PC-3 (cell line): Measurements from ENCODE around the gene CPEB2. TPM values are rescaled to one million over a fixed set of nuclear protein-coding genes. Genes with fewer than 3 reads are reported as not detected.

Source experiments
- ATAC-seq: fragments of 200-7000 bp; cut with Tn5 transposase; 2 replicates; pipeline ENCODE4 v1.9.1; 2020; ENCODE audit warnings: mild to moderate bottlenecking, moderate library complexity
- BruUV-seq: library from RNA; stranded (reverse); fragments of 400-500 nt; replicated peaks from 2 replicates; lab custom pipeline; 2021; lab: Mats Ljungman, UMichigan
- CTCF ChIA-PET: fragments of 300-600 bp; sonication (Branson Sonifier 250); formaldehyde crosslinking; loops from one replicate; lab custom pipeline; 2022; ENCODE audit warnings: antibody characterized with exemption; lab: Charles Lee
- POLR2A ChIA-PET: fragments of 300-600 bp; sonication (Branson Sonifier 250); formaldehyde crosslinking; loops from one replicate; lab custom pipeline; 2022; ENCODE audit warnings: antibody characterized with exemption; ENCODE audit not compliant: unreplicated experiment; lab: Charles Lee
- DNase-seq: peaks from one replicate; pipeline ENCODE4 v3.0.0-alpha.2; 2015
- H2AFZ ChIP-seq: fragments of 300-600 bp; sonication (generic); 2 replicates; pipeline ENCODE4 v1.6.0; 2016; ENCODE audit warnings: antibody characterized with exemption, low read length
- H3F3A ChIP-seq: fragments of 300-600 bp; sonication (generic); one replicate; pipeline ENCODE4 v1.6.0; 2017; ENCODE audit warnings: antibody characterized with exemption, low read length, control low read depth, mild to moderate bottlenecking; ENCODE audit not compliant: unreplicated experiment
- H3K27ac ChIP-seq: fragments of 300-600 bp; sonication (generic); 2 replicates; pipeline ENCODE4 v1.5.1; 2016; ENCODE audit warnings: mild to moderate bottlenecking, low read length
- H3K27me3 ChIP-seq: fragments of 300-600 bp; sonication (generic); 2 replicates; pipeline ENCODE4 v1.6.1; 2016; ENCODE audit warnings: low read length, mixed read lengths
- H3K36me3 ChIP-seq: fragments of 300-600 bp; sonication (generic); 2 replicates; pipeline ENCODE4 v1.6.1; 2016; ENCODE audit warnings: low read depth, mixed run types, low read length, mixed read lengths
- H3K4me1 ChIP-seq: fragments of 300-600 bp; sonication (generic); 2 replicates; pipeline ENCODE4 v1.5.1; 2016; ENCODE audit warnings: low read length; ENCODE audit not compliant: insufficient read depth
- H3K4me2 ChIP-seq: fragments of 300-600 bp; sonication (generic); 2 replicates; pipeline ENCODE4 v1.6.0; 2016; ENCODE audit warnings: low read length
- H3K4me3 ChIP-seq: fragments of 300-600 bp; sonication (generic); 2 replicates; pipeline ENCODE4 v1.5.1; 2016; ENCODE audit warnings: mild to moderate bottlenecking, low read length, mixed read lengths
- H3K79me2 ChIP-seq: fragments of 300-600 bp; sonication (generic); 2 replicates; pipeline ENCODE4 v1.6.1; 2017; ENCODE audit warnings: low read length, mixed read lengths
- H3K9ac ChIP-seq: fragments of 300-600 bp; sonication (generic); 2 replicates; pipeline ENCODE4 v1.6.0; 2016; ENCODE audit warnings: mild to moderate bottlenecking, low read length
- H3K9me2 ChIP-seq: fragments of 300-600 bp; sonication (generic); replicated peaks from 2 replicates; pipeline ENCODE4 v1.6.1; 2016; ENCODE audit warnings: mixed run types, low read length, mixed read lengths
- H3K9me3 ChIP-seq: fragments of 300-600 bp; sonication (generic); 2 replicates; pipeline ENCODE4 v1.6.1; 2016; ENCODE audit warnings: low read length, mixed read lengths
- H4K20me1 ChIP-seq: fragments of 300-600 bp; sonication (generic); 2 replicates; pipeline ENCODE4 v1.6.1; 2016; ENCODE audit warnings: low read length, mixed read lengths
- CTCF ChIP-seq: fragments of 300-600 bp; sonication (generic); conservative IDR thresholded peaks from 2 replicates; pipeline ENCODE4 v1.5.1; 2017; ENCODE audit warnings: antibody characterized with exemption, low read depth, mild to moderate bottlenecking, low read length
- EZH2 ChIP-seq: fragments of 300-600 bp; sonication (generic); IDR thresholded peaks from one replicate; pipeline ENCODE4 v1.6.1; 2017; ENCODE audit warnings: antibody characterized with exemption, mild to moderate bottlenecking, low read length; ENCODE audit not compliant: unreplicated experiment
- EZH2phosphoT487 ChIP-seq: fragments of 300-600 bp; sonication (generic); IDR thresholded peaks from 2 replicates; pipeline ENCODE4 v1.6.1; 2018; ENCODE audit warnings: mild to moderate bottlenecking, antibody characterized with exemption, low read length, borderline replicate concordance
- intact Hi-C: fragments of 100-400 bp; cut with micrococcal nuclease; formaldehyde crosslinking; loops from 2 replicates; pipeline ENCODE4 v1.9.0; 2023
- total RNA-seq: library from RNA; depleted of rRNA; stranded (reverse); fragments of >200 nt; gene quantifications from 2 replicates; pipeline ENCODE4 v1.2.3, GENCODE V29; 2014

CPEB2 gene
- total RNA-seq, 1 experiment from 2014 or later: 1.8 TPM

DNA sequence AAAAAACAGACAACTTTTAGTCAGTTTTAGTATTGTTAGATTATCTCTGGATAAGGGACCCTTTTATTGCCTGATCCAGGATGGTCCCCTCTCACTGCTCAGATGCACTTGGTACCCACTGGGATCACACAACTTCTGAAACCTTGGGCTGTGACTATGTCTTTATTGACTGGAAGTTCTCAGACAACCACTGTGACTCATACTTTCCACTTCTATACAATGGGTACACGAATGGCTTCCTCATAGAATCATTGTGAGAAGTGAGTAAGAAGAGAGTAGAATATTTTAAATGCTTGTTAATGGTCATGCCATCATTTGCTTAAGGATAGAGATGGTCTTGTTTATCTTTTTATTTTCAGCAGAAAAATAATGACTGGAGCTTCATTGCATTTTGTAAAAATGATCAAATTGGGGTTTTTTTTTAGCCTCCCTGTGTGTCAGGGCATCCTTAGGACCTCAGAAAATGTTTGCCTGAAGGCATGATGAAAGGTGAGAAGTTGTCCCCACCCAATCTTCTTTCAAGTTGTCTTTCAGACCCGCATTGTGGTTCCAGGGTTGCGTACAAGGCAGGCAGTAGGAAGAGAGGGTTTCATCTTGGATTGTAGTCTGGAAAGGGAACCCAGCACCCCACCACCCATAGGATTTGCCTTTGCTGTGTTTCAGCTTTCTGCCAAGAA is 115.1 kb downstream of the CPEB2 start:
- no peak overlapping the region for H3K4me3 ChIP-seq
- H3K4me1 ChIP-seq: no peaks in the 10 kb centered on the region
- no peaks in the 10 kb centered on the region for H3F3A ChIP-seq
- H3K79me2 ChIP-seq: no peaks in the 10 kb centered on the region
- no TSS peak for BruUV-seq
- H3K9me2 ChIP-seq: no peaks in the 10 kb centered on the region
- no peak overlapping the region for H3K9ac ChIP-seq
- no peaks in the 10 kb centered on the region for H3K9me3 ChIP-seq
- H3K36me3 ChIP-seq: no peaks in the 10 kb centered on the region
- H2AFZ ChIP-seq: no peak overlapping the region
- ATAC-seq (no peak), DNase-seq (no peak)
- H3K27ac ChIP-seq: no peak overlapping the region
- no peaks in the 10 kb centered on the region for H3K27me3 ChIP-seq
- H3K4me2 ChIP-seq: no peak overlapping the region
- POLR2A ChIA-PET: no interaction called here
- TF ChIP-seq CTCF (no peak), EZH2 (no peak), EZH2phosphoT487 (no peak)
- CTCF ChIA-PET: no interaction called here
- intact Hi-C loops: no loop called here
- H4K20me1 ChIP-seq: no peaks in the 10 kb centered on the region

- CTCF ChIA-PET: no interaction called here
- BruUV-seq: no TSS peak
- H3F3A ChIP-seq: no peaks in the 10 kb centered on the region
- H3K9me2 ChIP-seq: no peaks in the 10 kb centered on the region
- H3K9ac ChIP-seq: no peak overlapping the region
- no peak overlapping the region for H2AFZ ChIP-seq
- H3K27me3 ChIP-seq: no peaks in the 10 kb centered on the region
- H3K4me3 ChIP-seq: no peak overlapping the region
- no peaks in the 10 kb centered on the region for H3K36me3 ChIP-seq
- DNase-seq (no peak), ATAC-seq (no peak)
- no peaks in the 10 kb centered on the region for H3K4me1 ChIP-seq
- H4K20me1 ChIP-seq: no peaks in the 10 kb centered on the region
- TF ChIP-seq EZH2: no peak
- TF ChIP-seq CTCF: no peak
- TF ChIP-seq EZH2phosphoT487: no peak
- no peak overlapping the region for H3K27ac ChIP-seq
- H3K9me3 ChIP-seq: no peaks in the 10 kb centered on the region
- no peaks in the 10 kb centered on the region for H3K79me2 ChIP-seq
- H3K4me2 ChIP-seq: no peak overlapping the region
- intact Hi-C loops: no loop called here
- POLR2A ChIA-PET: no interaction called here
These were observed 116.0 kb downstream of the CPEB2 start for GRCh38 chr4:15118292-15118691.
